Uterus (tissue), 2 donors: ENCODE data around the gene MRPL28.

ENCODE experiments used
- POLR2A ChIP-seq, 2 donors: fragments of 450-650 bp; IDR thresholded peaks; one replicate each; pipeline ENCODE4 v1.6.1; 2016; ENCODE audit warnings: antibody characterized with exemption in 2 of 2, mild to moderate bottlenecking in 1 of 2, moderate library complexity in 1 of 2
- TF ChIP-seq, protein P1 (sequence below), 4 experiments: fragments of 200-600 bp in 2 of 4; fragments of 450-650 bp in 2 of 4; sonication (generic) in 2 of 4; IDR thresholded peaks; one replicate each; pipeline ENCODE4 v1.5.1; 2016 to 2019; ENCODE audit warnings: antibody characterized with exemption in 4 of 4, mild to moderate bottlenecking in 2 of 4, moderate library complexity in 1 of 4

DNA sequence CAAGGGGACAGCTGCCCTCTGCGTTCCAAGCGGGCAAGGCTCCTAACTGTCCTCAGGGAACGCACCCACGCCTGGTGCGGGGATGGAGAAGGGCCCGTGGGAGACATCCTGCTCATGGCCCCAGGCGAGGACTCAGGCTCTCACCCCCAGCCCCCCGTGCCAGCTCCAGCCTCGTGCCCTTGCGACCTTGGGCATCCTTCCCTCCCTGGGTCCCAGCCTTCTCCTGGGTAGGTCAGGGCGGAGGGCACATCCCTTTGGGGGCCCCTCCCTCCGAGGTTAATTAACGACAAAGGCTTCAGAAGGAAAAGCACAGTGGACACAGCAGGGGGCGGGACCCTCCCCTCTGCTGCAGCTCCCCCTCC is 8.5 kb upstream of the MRPL28 start:
- TF ChIP-seq, protein P1, sequence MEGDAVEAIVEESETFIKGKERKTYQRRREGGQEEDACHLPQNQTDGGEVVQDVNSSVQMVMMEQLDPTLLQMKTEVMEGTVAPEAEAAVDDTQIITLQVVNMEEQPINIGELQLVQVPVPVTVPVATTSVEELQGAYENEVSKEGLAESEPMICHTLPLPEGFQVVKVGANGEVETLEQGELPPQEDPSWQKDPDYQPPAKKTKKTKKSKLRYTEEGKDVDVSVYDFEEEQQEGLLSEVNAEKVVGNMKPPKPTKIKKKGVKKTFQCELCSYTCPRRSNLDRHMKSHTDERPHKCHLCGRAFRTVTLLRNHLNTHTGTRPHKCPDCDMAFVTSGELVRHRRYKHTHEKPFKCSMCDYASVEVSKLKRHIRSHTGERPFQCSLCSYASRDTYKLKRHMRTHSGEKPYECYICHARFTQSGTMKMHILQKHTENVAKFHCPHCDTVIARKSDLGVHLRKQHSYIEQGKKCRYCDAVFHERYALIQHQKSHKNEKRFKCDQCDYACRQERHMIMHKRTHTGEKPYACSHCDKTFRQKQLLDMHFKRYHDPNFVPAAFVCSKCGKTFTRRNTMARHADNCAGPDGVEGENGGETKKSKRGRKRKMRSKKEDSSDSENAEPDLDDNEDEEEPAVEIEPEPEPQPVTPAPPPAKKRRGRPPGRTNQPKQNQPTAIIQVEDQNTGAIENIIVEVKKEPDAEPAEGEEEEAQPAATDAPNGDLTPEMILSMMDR (IDR thresholded peaks at IDR 0.05) = no peak
- no peak for TF ChIP-seq POLR2A (IDR thresholded peaks at IDR 0.05)
